ENCODE data around the gene IFITM1. TPM values are rescaled to one million over a fixed set of nuclear protein-coding genes. Genes with fewer than 3 reads are reported as not detected.

Gene IFITM1
- total and polyA plus RNA-seq, 9 of the 15 experiments (the other 6 are each of a cell fraction or from before 2014, with no cell fraction given): 691 to 5,579 (median 974) TPM

DNA sequence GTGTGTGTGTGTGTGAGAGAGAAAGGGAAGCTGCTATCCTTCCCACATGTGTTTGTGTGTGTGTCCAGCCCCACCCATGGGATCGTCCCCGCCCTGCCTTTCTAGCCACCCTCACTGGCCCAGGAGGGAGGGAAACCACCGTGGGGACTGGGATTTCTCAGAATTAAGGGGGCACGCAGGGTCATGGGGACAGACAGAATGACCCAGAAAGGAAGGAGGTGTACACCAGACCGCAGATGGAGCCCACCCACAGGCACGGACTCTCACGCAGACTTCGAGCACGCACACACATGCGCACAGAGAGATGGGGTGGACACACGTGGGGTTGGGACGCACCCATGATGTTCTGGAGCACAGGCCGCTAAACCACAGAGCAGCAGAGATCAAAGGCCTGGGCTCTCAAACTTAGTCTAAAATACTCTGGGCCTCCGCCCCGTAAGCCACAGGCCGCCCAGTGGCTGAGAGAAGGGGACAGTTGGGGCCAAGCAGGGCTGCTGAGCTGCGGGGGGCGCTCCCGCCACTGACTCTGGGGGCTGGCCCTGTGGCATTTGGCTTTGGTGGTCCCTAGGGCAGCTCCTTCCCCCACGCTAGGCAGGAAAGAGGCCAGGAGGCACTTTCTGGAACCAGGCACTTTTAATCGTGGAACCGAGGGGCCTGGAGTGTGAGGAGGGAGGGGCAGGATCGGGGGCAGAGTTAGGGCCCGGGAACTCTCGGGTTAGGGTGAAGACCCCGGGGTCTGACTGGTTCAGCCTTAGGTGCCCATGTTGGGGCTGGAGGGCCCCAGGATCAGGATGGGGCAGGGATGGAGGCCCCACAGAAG is 16.0 kb upstream of the IFITM1 start (continued):
- TF ChIP-seq, protein P1, sequence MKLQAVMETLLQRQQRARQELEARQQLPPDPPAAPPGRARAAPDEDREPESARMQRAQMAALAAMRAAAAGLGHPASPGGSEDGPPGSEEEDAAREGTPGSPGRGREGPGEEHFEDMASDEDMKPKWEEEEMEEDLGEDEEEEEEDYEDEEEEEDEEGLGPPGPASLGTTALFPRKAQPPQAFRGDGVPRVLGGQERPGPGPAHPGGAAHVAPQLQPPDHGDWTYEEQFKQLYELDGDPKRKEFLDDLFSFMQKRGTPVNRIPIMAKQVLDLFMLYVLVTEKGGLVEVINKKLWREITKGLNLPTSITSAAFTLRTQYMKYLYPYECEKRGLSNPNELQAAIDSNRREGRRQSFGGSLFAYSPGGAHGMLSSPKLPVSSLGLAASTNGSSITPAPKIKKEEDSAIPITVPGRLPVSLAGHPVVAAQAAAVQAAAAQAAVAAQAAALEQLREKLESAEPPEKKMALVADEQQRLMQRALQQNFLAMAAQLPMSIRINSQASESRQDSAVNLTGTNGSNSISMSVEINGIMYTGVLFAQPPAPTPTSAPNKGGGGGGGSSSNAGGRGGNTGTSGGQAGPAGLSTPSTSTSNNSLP (IDR thresholded peaks at IDR 0.05; ENCODE audit: borderline replicate concordance, low read depth, low read length): no peak
- no peak for TF ChIP-seq MCM3 (IDR thresholded peaks at IDR 0.05)
- TF ChIP-seq MTA3 (IDR thresholded peaks at IDR 0.05; ENCODE audit: borderline replicate concordance): no peak
- no peak for TF ChIP-seq FOSL1 (tag; conservative IDR thresholded peaks at IDR 0.05)
- TF ChIP-seq RBM22 (IDR thresholded peaks at IDR 0.05; ENCODE audit: low read depth, low read length, poor library complexity, severe bottlenecking): no peak
- no peak for TF ChIP-seq ZNF24 (IDR thresholded peaks at IDR 0.05)
- TF ChIP-seq, protein P2, sequence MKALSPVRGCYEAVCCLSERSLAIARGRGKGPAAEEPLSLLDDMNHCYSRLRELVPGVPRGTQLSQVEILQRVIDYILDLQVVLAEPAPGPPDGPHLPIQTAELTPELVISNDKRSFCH (CRISPR knock-in tag; IDR thresholded peaks at IDR 0.05): no peak
- TF ChIP-seq, protein P2 (tag; IDR thresholded peaks at IDR 0.05): no peak; the same call in 1 of the 2 replicates
- no peak for TF ChIP-seq ZNF316 (IDR thresholded peaks at IDR 0.05)
- TF ChIP-seq, protein P3, sequence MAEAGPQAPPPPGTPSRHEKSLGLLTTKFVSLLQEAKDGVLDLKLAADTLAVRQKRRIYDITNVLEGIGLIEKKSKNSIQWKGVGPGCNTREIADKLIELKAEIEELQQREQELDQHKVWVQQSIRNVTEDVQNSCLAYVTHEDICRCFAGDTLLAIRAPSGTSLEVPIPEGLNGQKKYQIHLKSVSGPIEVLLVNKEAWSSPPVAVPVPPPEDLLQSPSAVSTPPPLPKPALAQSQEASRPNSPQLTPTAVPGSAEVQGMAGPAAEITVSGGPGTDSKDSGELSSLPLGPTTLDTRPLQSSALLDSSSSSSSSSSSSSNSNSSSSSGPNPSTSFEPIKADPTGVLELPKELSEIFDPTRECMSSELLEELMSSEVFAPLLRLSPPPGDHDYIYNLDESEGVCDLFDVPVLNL (CRISPR knock-in tag; IDR thresholded peaks at IDR 0.05; ENCODE audit: low read depth): no peak
- no peak for TF ChIP-seq ZC3H11A (IDR thresholded peaks at IDR 0.05; ENCODE audit: low read depth, low read length)
- no peak for TF ChIP-seq ZNF274 (IDR thresholded peaks at IDR 0.05; ENCODE audit: borderline replicate concordance, low read depth, low read length)
- TF ChIP-seq NFYB (IDR thresholded peaks at IDR 0.05; ENCODE audit: extremely low read depth, insufficient read length): no peak
- no peak for TF ChIP-seq BRD9 (IDR thresholded peaks at IDR 0.05; ENCODE audit: low read depth, partially characterized antibody)
- no peak for TF ChIP-seq TBP (optimal IDR thresholded peaks at IDR 0.05; ENCODE audit: low read depth, low read length)
- TF ChIP-seq, protein P4, sequence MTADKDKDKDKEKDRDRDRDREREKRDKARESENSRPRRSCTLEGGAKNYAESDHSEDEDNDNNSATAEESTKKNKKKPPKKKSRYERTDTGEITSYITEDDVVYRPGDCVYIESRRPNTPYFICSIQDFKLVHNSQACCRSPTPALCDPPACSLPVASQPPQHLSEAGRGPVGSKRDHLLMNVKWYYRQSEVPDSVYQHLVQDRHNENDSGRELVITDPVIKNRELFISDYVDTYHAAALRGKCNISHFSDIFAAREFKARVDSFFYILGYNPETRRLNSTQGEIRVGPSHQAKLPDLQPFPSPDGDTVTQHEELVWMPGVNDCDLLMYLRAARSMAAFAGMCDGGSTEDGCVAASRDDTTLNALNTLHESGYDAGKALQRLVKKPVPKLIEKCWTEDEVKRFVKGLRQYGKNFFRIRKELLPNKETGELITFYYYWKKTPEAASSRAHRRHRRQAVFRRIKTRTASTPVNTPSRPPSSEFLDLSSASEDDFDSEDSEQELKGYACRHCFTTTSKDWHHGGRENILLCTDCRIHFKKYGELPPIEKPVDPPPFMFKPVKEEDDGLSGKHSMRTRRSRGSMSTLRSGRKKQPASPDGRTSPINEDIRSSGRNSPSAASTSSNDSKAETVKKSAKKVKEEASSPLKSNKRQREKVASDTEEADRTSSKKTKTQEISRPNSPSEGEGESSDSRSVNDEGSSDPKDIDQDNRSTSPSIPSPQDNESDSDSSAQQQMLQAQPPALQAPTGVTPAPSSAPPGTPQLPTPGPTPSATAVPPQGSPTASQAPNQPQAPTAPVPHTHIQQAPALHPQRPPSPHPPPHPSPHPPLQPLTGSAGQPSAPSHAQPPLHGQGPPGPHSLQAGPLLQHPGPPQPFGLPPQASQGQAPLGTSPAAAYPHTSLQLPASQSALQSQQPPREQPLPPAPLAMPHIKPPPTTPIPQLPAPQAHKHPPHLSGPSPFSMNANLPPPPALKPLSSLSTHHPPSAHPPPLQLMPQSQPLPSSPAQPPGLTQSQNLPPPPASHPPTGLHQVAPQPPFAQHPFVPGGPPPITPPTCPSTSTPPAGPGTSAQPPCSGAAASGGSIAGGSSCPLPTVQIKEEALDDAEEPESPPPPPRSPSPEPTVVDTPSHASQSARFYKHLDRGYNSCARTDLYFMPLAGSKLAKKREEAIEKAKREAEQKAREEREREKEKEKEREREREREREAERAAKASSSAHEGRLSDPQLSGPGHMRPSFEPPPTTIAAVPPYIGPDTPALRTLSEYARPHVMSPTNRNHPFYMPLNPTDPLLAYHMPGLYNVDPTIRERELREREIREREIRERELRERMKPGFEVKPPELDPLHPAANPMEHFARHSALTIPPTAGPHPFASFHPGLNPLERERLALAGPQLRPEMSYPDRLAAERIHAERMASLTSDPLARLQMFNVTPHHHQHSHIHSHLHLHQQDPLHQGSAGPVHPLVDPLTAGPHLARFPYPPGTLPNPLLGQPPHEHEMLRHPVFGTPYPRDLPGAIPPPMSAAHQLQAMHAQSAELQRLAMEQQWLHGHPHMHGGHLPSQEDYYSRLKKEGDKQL (CRISPR knock-in tag; IDR thresholded peaks at IDR 0.05; ENCODE audit: borderline replicate concordance): no peak
- no peak for TF ChIP-seq HIVEP1 (CRISPR knock-in tag; IDR thresholded peaks at IDR 0.05)
- TF ChIP-seq CHD4 (IDR thresholded peaks at IDR 0.05; ENCODE audit: insufficient read depth, insufficient replicate concordance, low read depth, low read length, poor library complexity, severe bottlenecking): no peak
- TF ChIP-seq BMI1 (IDR thresholded peaks at IDR 0.05; ENCODE audit: low read length): no peak

All from K562 (cell line).